ENCODE results near the gene YBX2. TPM values are rescaled to one million over a fixed set of nuclear protein-coding genes. Genes with fewer than 3 reads are reported as not detected.
A peak's percentile ranks its signal among the peaks of the same experiment; 100 is the strongest.

YBX2 gene
- total and polyA plus RNA-seq, 2 donors (not counting 1 experiment from before 2014, with no cell fraction given): under 0.01 TPM; not detected in 1

DNA sequence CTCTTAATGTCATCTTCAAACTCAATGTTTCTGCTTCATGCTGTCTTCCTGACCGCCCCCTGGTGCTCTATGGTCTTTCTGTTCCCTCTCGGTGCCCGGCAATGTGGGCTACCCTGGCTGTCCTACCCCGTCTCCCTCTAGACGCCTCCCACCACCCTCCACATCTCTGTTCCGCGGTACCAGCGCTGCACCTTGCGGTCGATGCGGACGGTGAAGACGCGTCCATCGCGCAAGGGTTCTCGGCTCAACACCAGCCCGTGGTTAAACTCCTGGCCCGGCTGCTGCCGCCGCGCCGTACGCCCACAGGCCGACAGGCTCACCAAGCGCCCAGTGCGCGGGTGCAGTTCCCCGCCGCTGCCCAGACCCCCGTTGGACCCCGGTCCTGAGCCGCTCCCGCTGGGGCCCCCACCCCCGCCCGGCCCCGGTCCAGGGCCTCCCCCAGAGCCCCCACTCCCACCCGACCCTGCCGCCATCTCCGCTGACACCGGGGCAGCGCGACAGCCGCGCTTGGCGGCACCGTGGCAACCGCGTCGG, 34.5 kb upstream of the YBX2 start, which contains the start of gene NEURL4:
TSS of gene NEURL4 (minus strand) at position 496 of the 534 bp plus-strand sequence. CDS start at position 473, 23 bp downstream.
- Histone ChIP-seq H3K36me3 (ENCODE audit: control insufficient read depth, insufficient read depth, low read length) (peaks cover 6% of the 10 kb centered on the region), H3K9ac (ENCODE audit: insufficient read depth, low read length) (peak within 1 kb of the TSS; percentile 70), H2AFZ (ENCODE audit: low read length) (peak within 1 kb of the TSS; percentile 97), H4K20me1 (ENCODE audit: control insufficient read depth, extremely low read depth, insufficient read depth, low read length) (no peaks in the 10 kb centered on the region), H3K4me2 (ENCODE audit: extremely low read depth, insufficient read depth, low read length) (peak within 1 kb of the TSS; percentile 97), H3K27ac (ENCODE audit: insufficient read depth, low read length) (peak within 1 kb of the TSS; percentile 72), H3K27me3 (ENCODE audit: control insufficient read depth, insufficient read depth, low read length) (peaks cover 7% of the 10 kb centered on the region), H3K4me3 (replicated peaks in 1 of 4; ENCODE audit: control extremely low read depth in 1 of 4, insufficient read depth in 1 of 4, low read depth in 3 of 4, low read length in 4 of 4) (peak within 1 kb of the TSS; percentile 54 to 93 (median 83)), H3K9me3 (ENCODE audit: control insufficient read depth, insufficient read depth, low read depth, low read length) (no peaks in the 10 kb centered on the region), H3K79me2 (ENCODE audit: control insufficient read depth, insufficient read depth, low read length) (peaks cover 6% of the 10 kb centered on the region), H3K4me1 (ENCODE audit: control insufficient read depth, extremely low read depth, insufficient read depth, low read length) (no peaks in the 10 kb centered on the region)
- DNase-seq (ENCODE audit: low read depth in 2 of 2): peak in 1 of 2 donors; percentile 16
- TF ChIP-seq, protein P1, sequence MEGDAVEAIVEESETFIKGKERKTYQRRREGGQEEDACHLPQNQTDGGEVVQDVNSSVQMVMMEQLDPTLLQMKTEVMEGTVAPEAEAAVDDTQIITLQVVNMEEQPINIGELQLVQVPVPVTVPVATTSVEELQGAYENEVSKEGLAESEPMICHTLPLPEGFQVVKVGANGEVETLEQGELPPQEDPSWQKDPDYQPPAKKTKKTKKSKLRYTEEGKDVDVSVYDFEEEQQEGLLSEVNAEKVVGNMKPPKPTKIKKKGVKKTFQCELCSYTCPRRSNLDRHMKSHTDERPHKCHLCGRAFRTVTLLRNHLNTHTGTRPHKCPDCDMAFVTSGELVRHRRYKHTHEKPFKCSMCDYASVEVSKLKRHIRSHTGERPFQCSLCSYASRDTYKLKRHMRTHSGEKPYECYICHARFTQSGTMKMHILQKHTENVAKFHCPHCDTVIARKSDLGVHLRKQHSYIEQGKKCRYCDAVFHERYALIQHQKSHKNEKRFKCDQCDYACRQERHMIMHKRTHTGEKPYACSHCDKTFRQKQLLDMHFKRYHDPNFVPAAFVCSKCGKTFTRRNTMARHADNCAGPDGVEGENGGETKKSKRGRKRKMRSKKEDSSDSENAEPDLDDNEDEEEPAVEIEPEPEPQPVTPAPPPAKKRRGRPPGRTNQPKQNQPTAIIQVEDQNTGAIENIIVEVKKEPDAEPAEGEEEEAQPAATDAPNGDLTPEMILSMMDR (conservative IDR thresholded peaks at IDR 0.05 in 1 of 2, IDR thresholded peaks at IDR 0.05 in 1 of 2; ENCODE audit: low read depth in 1 of 2, low read length in 2 of 2): peak in 1 of 2 donors; percentile 12
- no peak for TF ChIP-seq EZH2 (IDR thresholded peaks at IDR 0.05; ENCODE audit: low read length, missing control alignments)

DNA sequence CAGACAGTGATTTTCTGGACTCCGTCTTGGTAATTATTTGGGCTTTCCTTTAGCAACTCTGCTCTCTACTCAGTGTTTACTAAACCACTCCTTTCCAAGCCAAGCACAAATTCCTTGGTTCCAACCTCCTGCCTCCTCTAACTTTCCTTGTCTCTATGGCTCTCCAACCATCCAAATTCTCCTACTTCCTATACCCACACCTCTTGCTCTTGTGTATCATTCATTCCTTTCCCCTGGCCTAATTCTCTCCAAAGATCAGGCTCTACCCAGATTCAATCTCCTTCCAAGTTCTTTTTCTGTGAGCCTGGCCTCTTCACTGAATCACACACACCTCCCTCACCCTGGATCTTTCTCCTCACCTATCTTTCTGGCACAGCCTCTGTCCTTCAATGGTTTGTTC, 33.6 kb upstream of the YBX2 start:
- Histone ChIP-seq H3K27ac (ENCODE audit: insufficient read depth, low read length) (no peak overlapping the region), H3K4me1 (ENCODE audit: control insufficient read depth, extremely low read depth, insufficient read depth, low read length) (no peaks in the 10 kb centered on the region), H3K36me3 (ENCODE audit: control insufficient read depth, insufficient read depth, low read length) (peaks cover 14% of the 10 kb centered on the region), H3K9ac (ENCODE audit: insufficient read depth, low read length) (no peak overlapping the region), H4K20me1 (ENCODE audit: control insufficient read depth, extremely low read depth, insufficient read depth, low read length) (no peaks in the 10 kb centered on the region), H3K27me3 (ENCODE audit: control insufficient read depth, insufficient read depth, low read length) (peaks cover 7% of the 10 kb centered on the region), H3K4me3 (replicated peaks in 1 of 4; ENCODE audit: control extremely low read depth in 1 of 4, insufficient read depth in 1 of 4, low read depth in 3 of 4, low read length in 4 of 4) (peak overlapping the region in 3 of 4 experiments; percentile 54 to 88 (median 86)), H3K4me2 (ENCODE audit: extremely low read depth, insufficient read depth, low read length) (peak overlapping the region; percentile 66), H3K9me3 (ENCODE audit: control insufficient read depth, insufficient read depth, low read depth, low read length) (no peaks in the 10 kb centered on the region), H2AFZ (ENCODE audit: low read length) (no peak overlapping the region), H3K79me2 (ENCODE audit: control insufficient read depth, insufficient read depth, low read length) (peaks cover 6% of the 10 kb centered on the region)
- DNase-seq (ENCODE audit: low read depth in 2 of 2): no peak
- no peak for TF ChIP-seq EZH2 (IDR thresholded peaks at IDR 0.05; ENCODE audit: low read length, missing control alignments)
- TF ChIP-seq, protein P1 (conservative IDR thresholded peaks at IDR 0.05 in 1 of 2, IDR thresholded peaks at IDR 0.05 in 1 of 2; ENCODE audit: low read depth in 1 of 2, low read length in 2 of 2): no peak

DNA sequence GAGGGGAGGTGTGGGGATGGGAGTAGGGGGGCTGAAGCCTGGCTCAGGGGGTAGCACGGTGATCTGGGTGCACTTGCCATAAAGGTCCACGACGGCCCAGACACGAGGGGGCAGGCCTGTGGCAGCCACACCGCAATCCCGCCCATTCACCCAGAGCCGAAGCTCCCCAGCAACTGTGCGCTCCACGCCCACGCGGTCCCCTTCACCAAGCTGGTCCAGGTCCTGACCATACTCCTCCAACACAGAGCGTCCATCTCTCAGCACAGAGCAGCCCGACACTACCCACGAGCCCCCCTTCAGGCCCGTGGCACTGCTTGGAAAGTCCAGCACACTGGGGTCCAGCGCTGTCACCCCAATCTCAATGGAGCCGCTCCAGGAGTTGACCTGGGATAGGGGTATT, 33.1 kb upstream of the YBX2 start:
- no peaks in the 10 kb centered on the region for H3K9me3 ChIP-seq (ENCODE audit: control insufficient read depth, insufficient read depth, low read depth, low read length)
- no peak overlapping the region for H3K27ac ChIP-seq (ENCODE audit: insufficient read depth, low read length)
- no peak for DNase-seq (ENCODE audit: low read depth in 2 of 2)
- peaks cover 7% of the 10 kb centered on the region for H3K27me3 ChIP-seq (ENCODE audit: control insufficient read depth, insufficient read depth, low read length)
- H4K20me1 ChIP-seq (ENCODE audit: control insufficient read depth, extremely low read depth, insufficient read depth, low read length): no peaks in the 10 kb centered on the region
- no peak overlapping the region for H3K4me3 ChIP-seq (replicated peaks in 1 of 4; ENCODE audit: control extremely low read depth in 1 of 4, insufficient read depth in 1 of 4, low read depth in 3 of 4, low read length in 4 of 4)
- no peak overlapping the region for H3K9ac ChIP-seq (ENCODE audit: insufficient read depth, low read length)
- H3K4me2 ChIP-seq (ENCODE audit: extremely low read depth, insufficient read depth, low read length): no peak overlapping the region
- TF ChIP-seq EZH2 (IDR thresholded peaks at IDR 0.05; ENCODE audit: low read length, missing control alignments): no peak
- TF ChIP-seq, protein P1 (conservative IDR thresholded peaks at IDR 0.05 in 1 of 2, IDR thresholded peaks at IDR 0.05 in 1 of 2; ENCODE audit: low read depth in 1 of 2, low read length in 2 of 2): no peak
- peaks cover 16% of the 10 kb centered on the region for H3K36me3 ChIP-seq (ENCODE audit: control insufficient read depth, insufficient read depth, low read length)
- no peak overlapping the region for H2AFZ ChIP-seq (ENCODE audit: low read length)
- H3K79me2 ChIP-seq (ENCODE audit: control insufficient read depth, insufficient read depth, low read length): peaks cover 6% of the 10 kb centered on the region
- no peaks in the 10 kb centered on the region for H3K4me1 ChIP-seq (ENCODE audit: control insufficient read depth, extremely low read depth, insufficient read depth, low read length)

All from fibroblast of lung (primary cell).